HFF-Myc (cell line): ENCODE data around the gene TRERF1.

Experiments
- DNase-seq: peaks from one replicate; pipeline ENCODE4 v3.0.0-alpha.2; 2011; ENCODE audit warnings: low read depth; ENCODE audit errors: extremely low read depth
- H3K4me3 ChIP-seq: replicated peaks from 2 replicates; pipeline ENCODE4 v1.5.1; 2011; ENCODE audit warnings: low read depth, mild to moderate bottlenecking, control low read depth, low read length
- CTCF ChIP-seq: IDR thresholded peaks from 2 replicates; pipeline ENCODE4 v1.5.1; 2012; ENCODE audit warnings: mild to moderate bottlenecking, low read depth, low read length, control low read depth; ENCODE audit errors: missing control alignments

TRERF1 gene

DNA sequence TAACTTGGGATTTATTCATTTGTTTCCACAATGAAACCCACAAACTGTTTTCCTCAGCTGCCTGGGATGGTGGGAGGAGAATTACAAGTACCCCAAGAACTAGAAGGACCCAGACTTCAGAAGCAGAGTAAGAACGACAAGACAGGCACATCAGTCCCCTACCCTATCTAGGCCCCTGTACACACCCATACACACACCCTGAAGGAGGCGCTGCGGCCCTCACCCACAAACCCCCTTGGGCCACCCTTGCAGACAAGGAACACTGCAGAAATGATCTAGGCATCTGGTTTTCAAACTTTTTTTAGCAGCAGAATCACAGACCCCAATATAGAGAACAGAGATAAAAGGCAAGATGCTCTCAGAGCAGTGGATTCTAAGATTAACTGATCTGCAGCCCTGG, 55.0 kb downstream of the TRERF1 start:
- TF ChIP-seq CTCF: no peak
- no peak for DNase-seq

DNA sequence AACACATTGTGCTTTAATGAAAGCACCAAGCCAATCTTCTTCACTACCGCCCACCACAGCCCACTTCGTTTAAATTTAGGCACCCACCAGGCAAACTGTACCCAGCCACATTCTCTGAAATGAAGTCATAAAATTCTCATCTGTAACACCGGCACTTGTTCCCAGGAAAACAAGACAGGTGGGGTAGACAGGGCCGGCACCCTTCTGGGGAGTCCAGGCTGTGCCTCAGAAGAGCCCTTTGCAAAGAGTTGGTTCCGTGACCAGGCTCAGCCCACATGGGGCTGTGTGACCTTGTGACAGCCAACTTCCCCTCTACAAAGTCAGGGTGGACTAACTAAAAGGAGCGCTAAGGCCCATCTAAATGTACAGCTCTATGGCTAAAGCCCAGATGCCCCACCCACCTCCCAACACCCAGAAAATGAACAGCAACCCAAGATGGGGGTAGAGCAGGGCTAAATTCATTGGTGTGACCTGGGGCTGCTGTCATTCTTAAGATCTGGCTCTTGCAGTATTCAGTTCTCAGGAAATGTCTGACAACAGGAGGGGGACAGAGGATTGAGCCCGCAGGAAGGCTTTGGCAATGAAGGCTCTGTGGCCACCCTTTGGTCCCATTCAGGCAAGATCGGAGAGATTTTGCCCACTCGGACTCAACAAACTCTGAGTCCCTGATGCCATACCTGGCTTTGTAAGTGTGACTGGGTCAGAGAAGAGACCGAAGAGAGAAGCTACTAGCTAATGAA, 56.7 kb downstream of the TRERF1 start:
- no peak overlapping the region for H3K4me3 ChIP-seq
- TF ChIP-seq CTCF: no peak
- no peak for DNase-seq

More for the DNA sequence above, 55.0 kb downstream of the TRERF1 start:
- H3K4me3 ChIP-seq: no peak overlapping the region

GRCh38 chr6:42394151-42394550, 57.6 kb downstream of the TRERF1 start:
- TF ChIP-seq CTCF: no peak
- no peak overlapping the region for H3K4me3 ChIP-seq
- no peak for DNase-seq

DNA sequence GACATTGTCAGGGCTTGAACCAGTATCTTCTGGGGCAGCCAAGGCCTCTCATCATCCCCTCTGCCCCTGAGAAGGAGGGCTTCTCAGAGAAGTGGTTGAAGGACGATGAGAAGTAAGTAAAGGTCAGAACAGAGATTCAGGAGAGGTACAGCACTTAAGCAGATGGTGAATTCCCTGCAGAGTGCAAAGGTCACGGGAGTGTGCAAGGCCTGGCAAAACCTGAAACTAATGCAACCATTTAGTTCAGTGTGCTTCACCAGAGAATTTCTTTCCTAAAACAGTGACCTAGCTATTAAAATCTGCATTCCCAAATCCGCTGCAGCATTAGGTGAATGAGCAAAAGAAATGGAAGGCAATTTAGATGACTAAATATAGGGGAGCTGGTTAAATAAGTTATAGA, 58.4 kb downstream of the TRERF1 start:
- no peak for TF ChIP-seq CTCF

DNA sequence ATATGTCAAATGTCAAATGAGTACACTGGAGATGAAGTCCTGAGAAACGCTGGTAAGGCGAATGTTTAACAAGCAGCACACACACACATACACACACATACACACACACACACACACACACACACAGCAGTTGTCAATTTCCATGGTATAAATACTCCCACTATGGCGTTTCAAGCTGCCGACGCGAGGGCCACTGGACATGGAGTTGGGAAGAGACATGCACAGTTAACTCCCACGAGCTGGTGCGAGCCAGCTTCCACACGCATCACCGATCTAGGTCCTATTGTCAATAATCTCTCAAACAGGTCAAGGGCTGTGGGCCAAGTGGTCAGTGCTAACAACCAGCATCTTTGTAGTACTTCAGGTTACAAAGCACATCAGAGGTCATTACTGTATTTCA, 58.9 kb downstream of the TRERF1 start:
- H3K4me3 ChIP-seq: no peak overlapping the region
- DNase-seq: no peak
- no peak for TF ChIP-seq CTCF

More for the DNA sequence above, 58.4 kb downstream of the TRERF1 start:
- H3K4me3 ChIP-seq: no peak overlapping the region
- DNase-seq: no peak

GRCh38 chr6:42391441-42391840, 60.3 kb downstream of the TRERF1 start:
- no peak for TF ChIP-seq CTCF

GRCh38 chr6:42390228-42390934, 61.3 kb downstream of the TRERF1 start:
- H3K4me3 ChIP-seq: no peak overlapping the region
- DNase-seq: no peak
- TF ChIP-seq CTCF: no peak

More at GRCh38 chr6:42391441-42391840, 60.3 kb downstream of the TRERF1 start:
- H3K4me3 ChIP-seq: no peak overlapping the region
- DNase-seq: no peak
